Kasumi-1 (cell line): ENCODE measurements around the gene STEAP3.

Source experiments
- DNase-seq, 2 experiments: peaks; one replicate each; lab custom pipeline; 2025; lab: John Stamatoyannopoulos, UW

STEAP3 gene, protein sequence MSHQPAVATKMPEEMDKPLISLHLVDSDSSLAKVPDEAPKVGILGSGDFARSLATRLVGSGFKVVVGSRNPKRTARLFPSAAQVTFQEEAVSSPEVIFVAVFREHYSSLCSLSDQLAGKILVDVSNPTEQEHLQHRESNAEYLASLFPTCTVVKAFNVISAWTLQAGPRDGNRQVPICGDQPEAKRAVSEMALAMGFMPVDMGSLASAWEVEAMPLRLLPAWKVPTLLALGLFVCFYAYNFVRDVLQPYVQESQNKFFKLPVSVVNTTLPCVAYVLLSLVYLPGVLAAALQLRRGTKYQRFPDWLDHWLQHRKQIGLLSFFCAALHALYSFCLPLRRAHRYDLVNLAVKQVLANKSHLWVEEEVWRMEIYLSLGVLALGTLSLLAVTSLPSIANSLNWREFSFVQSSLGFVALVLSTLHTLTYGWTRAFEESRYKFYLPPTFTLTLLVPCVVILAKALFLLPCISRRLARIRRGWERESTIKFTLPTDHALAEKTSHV

DNA sequence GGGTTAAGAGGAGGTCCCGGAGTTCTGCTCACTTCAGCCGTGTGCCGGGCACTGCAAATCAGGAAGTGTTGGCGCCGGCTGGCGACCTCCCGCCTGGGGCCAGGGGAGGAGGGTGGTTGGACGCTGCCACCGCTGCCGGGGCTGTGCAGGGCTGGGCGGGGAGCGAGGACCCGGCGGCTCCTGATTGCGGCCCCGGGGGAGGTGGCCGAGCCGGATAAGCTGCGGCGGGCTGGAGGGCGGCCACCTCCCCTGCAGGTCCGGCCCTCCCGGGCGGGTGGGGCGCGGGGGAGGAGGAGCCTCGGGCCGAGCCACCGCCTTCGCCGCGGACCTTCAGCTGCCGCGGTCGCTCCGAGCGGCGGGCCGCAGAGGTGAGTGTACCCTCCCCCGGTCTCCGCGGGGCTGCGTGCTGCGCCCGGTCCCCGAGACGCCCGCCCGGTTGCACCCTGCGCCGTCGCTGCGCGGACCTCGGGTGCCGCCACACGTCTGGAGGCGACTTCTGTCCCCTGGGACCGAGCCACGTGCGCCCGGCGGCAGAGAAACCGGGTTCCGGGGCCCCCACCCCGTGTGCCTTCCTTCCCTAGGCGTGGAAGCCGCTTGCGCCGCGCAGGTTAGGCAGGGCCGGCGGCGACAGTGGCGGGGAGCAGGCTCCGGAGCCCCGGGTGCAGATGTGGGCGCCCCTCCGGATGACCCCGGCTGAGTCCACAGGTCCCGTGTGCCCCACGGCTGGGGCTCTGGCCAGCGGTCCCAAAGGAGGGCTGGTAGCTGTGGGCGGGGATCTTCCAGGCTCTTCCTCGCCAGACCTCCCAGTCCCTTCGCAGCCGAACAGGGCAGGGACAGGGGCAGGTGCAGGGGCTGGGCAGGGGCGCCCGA is at the start of gene STEAP3:
Gene STEAP3, plus strand, starts transcription at position 314 of the 870 bp plus-strand sequence. CDS start 7,179 bp downstream, outside the sequence.
- peak; percentile 23 to 40 for DNase-seq

DNA sequence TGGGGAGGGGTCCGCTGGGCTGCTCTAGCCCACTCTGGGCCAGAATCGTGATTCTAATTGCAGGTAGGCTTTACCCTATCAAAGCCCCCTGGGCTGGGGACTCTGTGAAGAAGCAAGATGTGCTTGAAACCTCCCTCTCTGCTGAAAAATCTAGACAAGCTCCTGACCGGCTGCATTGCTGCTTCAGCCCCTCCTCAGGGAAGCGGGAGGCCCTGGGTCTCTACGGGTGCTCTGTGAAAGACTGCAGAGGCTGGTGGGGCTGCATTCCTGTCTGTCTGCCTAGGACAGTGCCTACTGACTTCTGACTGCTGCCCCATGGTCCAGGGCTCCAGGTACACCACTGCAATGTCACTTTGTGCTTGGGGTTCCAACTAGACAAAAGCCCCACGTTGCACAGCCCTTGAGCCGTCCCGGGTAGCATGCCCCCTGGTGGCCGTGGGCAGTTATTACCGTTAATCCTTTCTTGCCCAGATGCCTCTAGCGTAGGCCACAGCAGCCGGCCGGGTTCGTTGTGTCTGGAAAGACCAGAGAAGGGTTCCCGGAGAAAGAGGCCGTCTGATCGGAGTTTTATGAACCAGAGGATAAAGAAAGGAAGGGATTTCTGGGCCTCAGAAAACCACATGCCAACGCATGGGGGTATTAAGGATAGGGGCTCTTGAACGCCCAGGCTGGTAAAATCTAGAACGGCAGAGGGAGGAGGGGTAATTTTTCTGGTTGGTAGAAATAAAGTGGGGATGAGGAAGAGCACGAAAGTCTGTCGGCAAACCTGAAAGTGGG is 49.2 kb upstream of the STEAP3 start:
- DNase-seq = peak; percentile 57 to 70

- DNase-seq = no peak
Measured at GRCh38 chr2:119174993-119175347, 48.7 kb upstream of the STEAP3 start.

- no peak for DNase-seq
Measured at GRCh38 chr2:119175517-119175916, 48.1 kb upstream of the STEAP3 start.

DNA sequence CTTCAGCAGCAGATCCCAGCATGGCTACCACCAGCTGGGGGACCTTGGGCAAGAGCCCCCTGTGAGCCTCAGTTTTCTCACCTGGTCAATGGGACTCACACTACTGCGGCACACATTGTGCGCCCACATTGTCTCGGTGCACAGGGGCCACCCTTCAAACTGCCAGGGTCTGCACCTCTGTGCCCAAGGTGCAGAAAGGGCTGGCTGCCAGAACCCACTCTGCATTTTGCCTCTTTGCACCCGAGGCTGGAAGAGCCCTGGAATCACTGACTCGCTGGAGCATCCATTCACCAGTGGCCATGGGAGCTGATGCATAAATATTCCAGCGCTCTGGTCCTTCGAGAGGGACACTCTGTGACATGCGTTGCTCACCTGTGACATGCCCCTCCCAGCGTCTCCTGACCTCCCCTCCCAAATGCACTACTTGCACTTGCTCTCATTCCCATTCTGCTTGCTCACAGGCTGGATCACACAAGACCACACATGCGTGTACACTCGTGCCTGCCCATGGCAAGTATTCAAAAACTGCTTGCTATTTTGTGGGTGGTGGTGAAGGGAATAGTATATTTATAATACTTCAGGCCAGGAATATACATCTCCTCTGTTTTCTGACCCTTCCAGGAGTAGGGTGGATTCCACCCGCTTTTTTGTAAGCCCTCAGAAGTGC is 46.3 kb upstream of the STEAP3 start:
- no peak for DNase-seq

GRCh38 chr2:119177838-119178190 is 45.8 kb upstream of the STEAP3 start:
- DNase-seq = peak in 1 of 2 experiments; percentile 22

- no peak for DNase-seq
Measured at GRCh38 chr2:119178776-119179175, 44.9 kb upstream of the STEAP3 start.

DNA sequence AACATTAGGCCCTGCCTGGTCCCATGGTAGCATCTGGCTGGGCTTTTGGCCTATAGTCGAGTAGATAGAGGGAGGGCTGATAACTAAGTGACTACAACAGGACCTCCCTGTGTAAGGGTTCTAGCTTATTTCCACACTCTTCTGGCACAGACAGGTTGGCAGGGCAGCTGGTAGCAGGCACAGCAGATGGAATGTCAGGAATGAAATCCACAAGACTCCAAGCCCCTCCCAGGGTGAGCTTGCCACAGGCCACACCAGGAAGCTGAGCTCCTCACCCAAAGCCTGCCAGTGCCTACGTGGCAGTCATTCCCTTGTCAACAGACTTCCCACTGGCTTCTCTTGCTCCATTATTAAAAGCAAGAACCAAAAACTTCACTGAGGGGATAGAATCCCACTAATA is 44.4 kb upstream of the STEAP3 start:
- no peak for DNase-seq

- no peak for DNase-seq
Measured at GRCh38 chr2:119179991-119180390, 43.6 kb upstream of the STEAP3 start.

DNA sequence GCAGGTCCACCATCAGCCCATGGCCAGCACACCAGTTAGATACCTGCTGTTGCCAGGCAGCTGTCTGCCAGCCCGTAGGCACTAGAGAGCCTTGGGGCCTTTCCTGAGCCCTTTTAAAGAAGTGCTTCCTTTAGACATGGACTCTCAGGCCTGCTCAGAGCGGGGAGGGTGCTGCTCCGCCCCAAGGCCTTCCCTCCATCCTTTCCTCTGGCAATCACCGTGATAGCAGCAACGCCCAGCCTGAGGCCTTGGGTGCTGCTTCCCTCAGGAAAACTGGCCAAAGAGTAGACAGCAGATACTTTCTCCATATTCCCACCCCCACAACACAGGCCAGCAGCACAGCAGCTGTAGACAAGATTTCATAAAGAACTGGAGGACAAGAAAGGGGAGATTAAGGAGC is 42.7 kb upstream of the STEAP3 start:
- DNase-seq = no peak

- no peak for DNase-seq
Measured at GRCh38 chr2:119181391-119181790, 42.2 kb upstream of the STEAP3 start.

- DNase-seq = no peak
Measured at GRCh38 chr2:119181791-119182445, 41.7 kb upstream of the STEAP3 start.

DNA sequence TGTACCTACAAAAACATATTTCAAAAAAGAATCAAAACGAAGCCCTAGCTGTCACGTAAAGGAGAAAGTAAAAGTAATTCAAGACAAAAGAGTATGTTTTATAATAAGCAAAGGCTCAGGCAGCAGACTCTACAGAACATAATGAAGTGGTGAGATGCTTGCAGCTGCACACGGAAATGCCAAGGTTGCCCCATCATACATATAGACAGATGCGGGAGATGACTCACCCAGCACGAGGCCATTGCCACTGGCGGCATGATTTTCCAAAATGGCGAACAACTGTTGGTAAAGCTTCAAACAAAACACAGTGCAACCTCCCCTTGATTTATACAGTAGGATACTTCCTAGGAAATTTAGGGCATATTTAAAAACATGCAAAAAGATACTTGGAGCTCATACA is 39.1 kb upstream of the STEAP3 start:
- DNase-seq = no peak

GRCh38 chr2:119190321-119191111 is 33.1 kb upstream of the STEAP3 start:
- DNase-seq = no peak

DNA sequence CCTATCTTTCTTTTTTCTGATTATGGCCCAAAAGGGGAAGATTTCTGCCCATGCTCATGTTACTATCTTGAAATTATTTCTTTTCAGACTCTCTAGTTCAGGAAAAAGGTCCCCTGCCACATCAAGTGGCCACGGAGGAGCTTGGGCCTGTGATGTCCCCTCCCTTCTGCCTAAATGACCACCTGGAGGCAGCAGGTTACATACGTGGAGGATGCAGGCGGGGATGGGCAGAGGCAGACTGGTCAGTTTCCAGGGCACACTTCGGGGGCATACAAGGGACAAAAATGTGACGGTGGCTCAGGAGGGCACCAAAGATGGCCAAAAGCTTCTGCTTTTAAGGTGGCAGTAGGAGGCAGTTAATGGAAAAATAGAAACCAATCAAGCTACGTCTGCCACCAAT is 30.7 kb upstream of the STEAP3 start:
- DNase-seq = no peak

DNA sequence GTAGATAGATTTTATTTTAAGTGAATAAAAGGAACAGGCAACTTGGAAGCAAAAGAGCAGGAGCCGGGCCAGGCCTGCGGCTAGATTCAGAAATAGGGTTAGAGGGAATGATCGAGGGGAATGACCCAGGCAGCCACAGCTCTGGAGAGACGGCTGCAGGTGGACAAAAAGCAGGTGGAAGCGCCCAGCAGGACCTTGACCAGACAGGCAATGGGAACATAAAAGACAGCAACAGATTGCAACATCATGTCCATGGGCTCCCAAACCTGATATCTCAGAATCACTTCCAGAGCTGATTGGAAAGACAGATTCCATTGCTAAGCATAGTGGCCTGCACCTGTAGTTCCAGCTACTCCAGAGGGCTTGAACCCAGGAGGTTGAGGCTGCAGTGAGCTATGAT is 28.6 kb upstream of the STEAP3 start:
- no peak for DNase-seq

DNA sequence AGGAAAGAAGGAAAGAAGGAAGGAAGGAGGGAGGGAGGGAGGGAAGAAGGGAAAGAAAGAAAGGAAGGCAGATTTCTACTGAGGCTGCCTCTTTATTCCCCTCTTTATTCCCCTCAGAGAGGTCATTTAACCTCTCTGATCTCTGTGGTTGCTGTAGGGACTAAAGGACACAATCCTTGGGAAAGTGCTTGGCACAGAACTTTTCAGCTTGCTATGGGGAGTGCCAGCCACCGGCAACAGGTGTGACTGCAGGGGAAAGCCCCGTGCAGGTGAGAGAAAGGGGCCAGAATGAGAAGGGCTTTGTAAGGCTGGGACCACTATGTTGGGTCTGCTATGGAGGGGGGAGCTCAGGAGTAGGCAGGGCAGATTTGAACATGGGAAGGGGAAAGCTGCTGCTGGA is 27.7 kb upstream of the STEAP3 start:
- no peak for DNase-seq

- no peak for DNase-seq
Measured at GRCh38 chr2:119196301-119197125, 27.1 kb upstream of the STEAP3 start.

- no peak for DNase-seq
Measured at GRCh38 chr2:119197126-119197405, 26.6 kb upstream of the STEAP3 start.
